Glutamatergic neuron (in vitro differentiated cells): ENCODE data around the gene ARHGAP10. TPM values are rescaled to one million over a fixed set of nuclear protein-coding genes. Genes with fewer than 3 reads are reported as not detected.

ENCODE experiments used
- DNase-seq: peaks from one replicate; pipeline ENCODE4 v3.0.0; 2022
- H3K27ac Mint-ChIP-seq: one replicate; pipeline ENCODE4 v1.8.0; 2020; ENCODE audit warnings: mild to moderate bottlenecking, mixed read lengths, inconsistent platforms; ENCODE audit not compliant: unreplicated experiment
- H3K27me3 Mint-ChIP-seq: one replicate; pipeline ENCODE4 v1.8.0; 2020; ENCODE audit warnings: mild to moderate bottlenecking, moderate library complexity, mixed read lengths, inconsistent platforms; ENCODE audit not compliant: unreplicated experiment
- H3K36me3 Mint-ChIP-seq: one replicate; pipeline ENCODE4 v1.8.0; 2020; ENCODE audit warnings: mild to moderate bottlenecking, mixed read lengths, inconsistent platforms; ENCODE audit not compliant: unreplicated experiment
- H3K4me1 Mint-ChIP-seq: one replicate; pipeline ENCODE4 v1.8.0; 2020; ENCODE audit warnings: mild to moderate bottlenecking, low read depth, mixed read lengths, inconsistent platforms; ENCODE audit not compliant: unreplicated experiment
- H3K4me3 Mint-ChIP-seq: one replicate; pipeline ENCODE4 v1.8.0; 2020; ENCODE audit warnings: mild to moderate bottlenecking, mixed read lengths, inconsistent platforms; ENCODE audit not compliant: unreplicated experiment
- H3K9me3 Mint-ChIP-seq: one replicate; pipeline ENCODE4 v1.8.0; 2020; ENCODE audit warnings: mild to moderate bottlenecking, moderate library complexity, mixed read lengths, inconsistent platforms; ENCODE audit not compliant: unreplicated experiment
- total RNA-seq: library from RNA; stranded (reverse); fragmentation: NEBNext Ultra II Directional; extraction: Animal tissue kit (Norgen Biotek cat#: 25700); gene quantifications from one replicate; pipeline ENCODE4 v1.2.1, GENCODE V29; 2021; ENCODE audit not compliant: unreplicated experiment
- TF ChIP-seq, protein P1 (sequence below): fragments of 200-600 bp; sonication (generic); IDR thresholded peaks from one replicate; pipeline ENCODE4 v1.5.0; 2021; ENCODE audit not compliant: partially characterized antibody, unreplicated experiment

ARHGAP10 gene
- total RNA-seq, 1 donor from 2014 or later: 19.7 TPM

DNA sequence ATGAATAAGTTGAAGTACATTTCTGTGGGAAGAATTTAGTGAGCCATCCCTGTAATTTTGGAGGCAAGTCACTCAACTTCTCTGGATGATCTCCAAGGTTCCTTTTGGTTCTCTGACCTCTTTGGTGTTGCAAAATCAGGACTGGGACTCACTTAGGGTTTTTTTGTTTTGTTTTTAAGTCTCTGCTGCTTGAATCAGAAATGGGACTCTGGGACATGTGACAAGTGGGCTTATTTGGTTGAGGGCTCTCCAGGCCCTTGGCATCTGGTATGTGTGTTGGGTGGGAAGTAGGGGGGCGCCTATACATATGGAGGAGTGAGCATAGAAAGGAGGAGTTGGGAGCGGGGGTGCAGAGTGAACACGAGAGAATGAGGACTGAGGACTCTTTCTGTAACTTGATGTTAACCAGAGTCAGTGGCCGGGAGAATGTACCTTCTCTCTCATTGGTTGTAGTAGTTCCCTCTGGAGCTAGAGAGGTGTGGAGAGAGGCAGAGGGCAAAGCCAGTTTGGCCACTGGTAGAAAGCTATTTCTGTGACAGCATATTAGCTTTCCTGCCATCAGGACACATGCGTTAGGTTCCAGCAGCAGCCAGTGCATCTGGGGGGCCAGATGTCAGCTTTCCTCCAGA lies 1.9 kb downstream of the ARHGAP10 start:
- Mint-ChIP-seq H3K4me1 (peaks cover 41% of the 10 kb centered on the region), H3K27ac (peak overlapping the region; percentile 96), H3K36me3 (no peaks in the 10 kb centered on the region), H3K4me3 (peak overlapping the region; percentile 99), H3K9me3 (peaks cover 23% of the 10 kb centered on the region), H3K27me3 (peaks cover 19% of the 10 kb centered on the region)
- DNase-seq: peak; percentile 36
- TF ChIP-seq, protein P1, sequence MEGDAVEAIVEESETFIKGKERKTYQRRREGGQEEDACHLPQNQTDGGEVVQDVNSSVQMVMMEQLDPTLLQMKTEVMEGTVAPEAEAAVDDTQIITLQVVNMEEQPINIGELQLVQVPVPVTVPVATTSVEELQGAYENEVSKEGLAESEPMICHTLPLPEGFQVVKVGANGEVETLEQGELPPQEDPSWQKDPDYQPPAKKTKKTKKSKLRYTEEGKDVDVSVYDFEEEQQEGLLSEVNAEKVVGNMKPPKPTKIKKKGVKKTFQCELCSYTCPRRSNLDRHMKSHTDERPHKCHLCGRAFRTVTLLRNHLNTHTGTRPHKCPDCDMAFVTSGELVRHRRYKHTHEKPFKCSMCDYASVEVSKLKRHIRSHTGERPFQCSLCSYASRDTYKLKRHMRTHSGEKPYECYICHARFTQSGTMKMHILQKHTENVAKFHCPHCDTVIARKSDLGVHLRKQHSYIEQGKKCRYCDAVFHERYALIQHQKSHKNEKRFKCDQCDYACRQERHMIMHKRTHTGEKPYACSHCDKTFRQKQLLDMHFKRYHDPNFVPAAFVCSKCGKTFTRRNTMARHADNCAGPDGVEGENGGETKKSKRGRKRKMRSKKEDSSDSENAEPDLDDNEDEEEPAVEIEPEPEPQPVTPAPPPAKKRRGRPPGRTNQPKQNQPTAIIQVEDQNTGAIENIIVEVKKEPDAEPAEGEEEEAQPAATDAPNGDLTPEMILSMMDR: no peak

DNA sequence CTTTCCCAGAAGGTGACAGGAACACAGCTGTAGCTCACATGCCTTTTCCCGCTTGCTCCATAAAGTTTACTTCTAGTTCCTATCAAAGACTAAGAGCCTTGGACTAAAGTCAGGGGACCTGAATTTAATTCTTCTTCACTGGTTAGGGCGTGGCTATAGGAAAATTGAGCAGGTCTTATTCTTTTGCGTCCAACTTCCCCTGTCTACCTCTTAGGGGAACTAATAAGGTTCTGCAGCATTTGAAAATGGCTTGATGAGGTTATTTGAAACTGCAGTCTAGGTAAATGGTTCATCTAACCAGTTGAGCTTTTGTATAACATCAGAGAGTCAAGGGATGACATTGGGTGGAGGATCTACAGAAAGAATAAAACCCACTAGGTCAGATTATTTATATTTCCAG lies 2.6 kb downstream of the ARHGAP10 start:
- peak overlapping the region; percentile 96 for H3K27ac Mint-ChIP-seq
- H3K4me3 Mint-ChIP-seq: peak overlapping the region; percentile 99
- H3K36me3 Mint-ChIP-seq: no peaks in the 10 kb centered on the region
- DNase-seq: no peak
- peaks cover 21% of the 10 kb centered on the region for H3K27me3 Mint-ChIP-seq
- H3K4me1 Mint-ChIP-seq: peaks cover 43% of the 10 kb centered on the region
- TF ChIP-seq, protein P1: no peak
- H3K9me3 Mint-ChIP-seq: peaks cover 23% of the 10 kb centered on the region

DNA sequence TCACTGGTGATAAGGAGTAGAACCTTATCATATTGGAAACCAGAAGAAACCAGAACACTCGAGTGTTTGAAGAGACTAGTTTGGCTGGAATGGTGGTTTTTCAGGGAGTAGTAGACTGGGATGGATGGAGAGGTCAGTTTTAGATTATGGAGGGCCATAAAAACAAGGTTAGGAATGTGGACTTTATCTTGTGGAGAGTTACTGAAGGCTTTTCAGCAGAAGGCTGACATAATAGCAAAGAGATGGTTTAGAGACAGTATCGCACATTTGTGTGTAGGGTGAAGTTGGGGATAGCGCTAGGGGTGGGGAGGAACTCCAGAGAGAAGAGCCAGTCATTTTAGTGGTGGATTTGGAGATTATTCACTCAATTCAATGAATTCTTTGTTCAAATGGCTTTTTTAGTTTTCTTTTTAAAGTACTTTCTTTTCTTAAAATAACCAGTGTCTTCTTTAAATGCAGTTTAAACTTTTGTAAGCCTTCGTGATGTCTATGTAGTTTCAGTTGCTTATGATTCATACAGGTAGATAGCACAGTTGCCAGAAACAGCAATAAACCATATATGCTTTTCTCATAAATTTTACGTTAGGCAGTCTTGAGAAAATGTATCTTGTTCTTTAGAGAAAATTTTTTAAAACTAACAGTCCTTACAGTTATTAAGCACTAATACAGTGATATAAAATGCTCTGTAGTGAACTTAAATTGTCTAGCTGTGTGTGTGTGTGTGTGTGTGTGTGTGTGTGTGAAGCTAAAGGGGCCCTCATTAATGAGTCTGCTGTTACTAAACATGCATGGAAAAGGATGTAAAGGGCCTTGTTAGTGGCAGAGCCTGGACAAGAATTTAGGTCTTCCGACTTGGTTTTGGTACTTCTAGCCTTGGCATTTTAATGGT lies 3.8 kb downstream of the ARHGAP10 start:
- H3K9me3 Mint-ChIP-seq: peaks cover 23% of the 10 kb centered on the region
- TF ChIP-seq, protein P1: no peak
- no peak for DNase-seq
- peak overlapping the region; percentile 33 for H3K4me3 Mint-ChIP-seq
- H3K27ac Mint-ChIP-seq: peak overlapping the region; percentile 25
- H3K36me3 Mint-ChIP-seq: no peaks in the 10 kb centered on the region
- peaks cover 21% of the 10 kb centered on the region for H3K27me3 Mint-ChIP-seq
- H3K4me1 Mint-ChIP-seq: peaks cover 43% of the 10 kb centered on the region

DNA sequence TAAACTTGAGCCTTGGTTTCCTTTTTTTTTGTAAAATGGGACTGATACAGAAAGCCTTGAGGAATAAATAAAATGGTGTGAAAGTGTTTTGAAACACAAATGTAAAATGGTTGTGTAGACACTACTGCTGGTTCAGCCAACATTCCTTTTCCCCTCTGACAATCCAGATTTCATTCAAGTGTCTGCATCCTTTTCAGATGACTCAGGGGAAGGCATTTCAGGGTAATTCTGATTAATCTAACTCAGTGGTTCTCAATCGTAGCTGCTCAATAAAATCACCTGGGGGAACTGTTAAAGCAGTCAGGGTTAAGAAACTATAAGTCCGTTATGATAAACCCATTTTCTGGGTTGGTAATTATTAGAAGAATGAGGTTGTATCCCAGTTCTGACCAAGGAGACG lies 4.6 kb downstream of the ARHGAP10 start:
- Mint-ChIP-seq H3K4me3 (no peak overlapping the region), H3K36me3 (no peaks in the 10 kb centered on the region), H3K4me1 (peaks cover 45% of the 10 kb centered on the region), H3K9me3 (peaks cover 18% of the 10 kb centered on the region), H3K27ac (peak overlapping the region; percentile 39), H3K27me3 (peaks cover 21% of the 10 kb centered on the region)
- DNase-seq: no peak
- TF ChIP-seq, protein P1: no peak

DNA sequence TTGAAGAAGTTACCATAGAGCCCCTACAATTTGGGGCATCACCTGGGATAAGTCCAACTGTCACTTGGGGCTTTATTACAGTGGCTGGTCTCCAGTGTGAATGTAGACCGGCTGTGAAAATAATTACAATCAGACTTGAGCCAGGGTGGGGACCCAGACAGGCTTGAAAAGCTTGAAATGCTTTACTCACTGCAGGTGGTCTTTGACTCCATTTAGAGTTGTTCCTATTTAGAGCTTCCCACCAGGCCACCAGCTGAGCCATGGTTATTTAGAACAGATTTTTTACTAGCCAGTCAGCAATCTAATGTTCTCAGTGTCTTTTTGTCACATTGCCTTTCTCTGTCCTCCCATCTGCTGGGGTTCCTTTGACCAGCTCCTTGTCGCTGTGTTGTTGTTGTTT lies 5.7 kb downstream of the ARHGAP10 start:
- H3K36me3 Mint-ChIP-seq: no peaks in the 10 kb centered on the region
- TF ChIP-seq, protein P1: no peak
- peaks cover 25% of the 10 kb centered on the region for H3K27me3 Mint-ChIP-seq
- peaks cover 21% of the 10 kb centered on the region for H3K9me3 Mint-ChIP-seq
- H3K4me1 Mint-ChIP-seq: peaks cover 49% of the 10 kb centered on the region
- no peak overlapping the region for H3K4me3 Mint-ChIP-seq
- no peak for DNase-seq
- peak overlapping the region; percentile 89 for H3K27ac Mint-ChIP-seq
